Activated effector memory CD4-positive, alpha-beta T cell treated with anti-CD3 and anti-CD28 coated beads, Interleukin-2, amount 50 U/mL, for 16 hours (primary cell): ENCODE data around the gene CAMK1D.

Experiments
- DNase-seq: peaks from one replicate; pipeline ENCODE4 v3.0.0-alpha.2; 2020

Gene CAMK1D

GRCh38 chr10:12470719-12471118 lies 121.4 kb downstream of the CAMK1D start:
- DNase-seq, result no peak

- DNase-seq, result no peak
These were observed 121.8 kb downstream of the CAMK1D start for GRCh38 chr10:12471135-12471534.

GRCh38 chr10:12473491-12473890 lies 124.1 kb downstream of the CAMK1D start:
- no peak for DNase-seq

- no peak for DNase-seq
These were observed 125.5 kb downstream of the CAMK1D start for GRCh38 chr10:12474727-12475412.

- DNase-seq, result no peak
These were observed 127.3 kb downstream of the CAMK1D start for GRCh38 chr10:12476656-12477055.

- no peak for DNase-seq
These were observed 130.1 kb downstream of the CAMK1D start for GRCh38 chr10:12479437-12479844.

- DNase-seq, result no peak
These were observed 130.6 kb downstream of the CAMK1D start for GRCh38 chr10:12479924-12480323.

- DNase-seq, result no peak
These were observed 131.1 kb downstream of the CAMK1D start for GRCh38 chr10:12480440-12480839.

- DNase-seq, result no peak
These were observed 132.6 kb downstream of the CAMK1D start for GRCh38 chr10:12481924-12482323.

GRCh38 chr10:12482587-12482986 lies 133.2 kb downstream of the CAMK1D start:
- no peak for DNase-seq

- DNase-seq, result no peak
These were observed 134.9 kb downstream of the CAMK1D start for GRCh38 chr10:12484002-12484918.

GRCh38 chr10:12484941-12485805 lies 135.8 kb downstream of the CAMK1D start:
- peak; percentile 69 for DNase-seq

- DNase-seq, result no peak
These were observed 138.0 kb downstream of the CAMK1D start for GRCh38 chr10:12487366-12487765.

- DNase-seq, result no peak
These were observed 139.3 kb downstream of the CAMK1D start for GRCh38 chr10:12488626-12489025.

- DNase-seq, result no peak
These were observed 140.0 kb downstream of the CAMK1D start for GRCh38 chr10:12489357-12489756.

GRCh38 chr10:12489806-12490205 lies 140.5 kb downstream of the CAMK1D start:
- DNase-seq, result no peak

- no peak for DNase-seq
These were observed 141.6 kb downstream of the CAMK1D start for GRCh38 chr10:12490963-12491362.

- DNase-seq, result no peak
These were observed 142.1 kb downstream of the CAMK1D start for GRCh38 chr10:12491491-12491890.

- no peak for DNase-seq
These were observed 142.7 kb downstream of the CAMK1D start for GRCh38 chr10:12492016-12492415.

GRCh38 chr10:12497046-12497445 lies 147.7 kb downstream of the CAMK1D start:
- DNase-seq, result peak; percentile 6

GRCh38 chr10:12499076-12499986 lies 150.0 kb downstream of the CAMK1D start:
- DNase-seq, result peak; percentile 17
